Natural killer cell (primary cell): ENCODE data around the gene EFNB2. TPM values are rescaled to one million over a fixed set of nuclear protein-coding genes. Genes with fewer than 3 reads are reported as not detected.

Experiments
- ATAC-seq, 3 donors: fragments of 150-1000 bp in 2 of 3; fragments of 200-7000 bp in 1 of 3; cut with Tn5 transposase; 1 replicate in 1 of 3; 2 replicates in 2 of 3; pipeline ENCODE4 v1.10.0; 2021; ENCODE audit warnings: mild to moderate bottlenecking in 2 of 3, moderate library complexity in 2 of 3
- DNase-seq, 2 donors: peaks; one replicate each; pipeline versions ENCODE4 v3.0.0 to v3.0.0-alpha.2; 2013 to 2021; ENCODE audit warnings: mixed read lengths in 1 of 2
- H3K27ac ChIP-seq: one replicate; pipeline ENCODE4 v1.5.1; 2013; ENCODE audit warnings: mild to moderate bottlenecking, low read length
- H3K27me3 ChIP-seq: one replicate; pipeline ENCODE4 v1.6.1; 2013; ENCODE audit warnings: low read length; ENCODE audit not compliant: control insufficient read depth, insufficient read depth
- H3K36me3 ChIP-seq: one replicate; pipeline ENCODE4 v1.6.1; 2013; ENCODE audit warnings: low read length; ENCODE audit not compliant: control insufficient read depth, insufficient read depth
- H3K4me1 ChIP-seq: one replicate; pipeline ENCODE4 v1.6.1; 2013; ENCODE audit warnings: low read length; ENCODE audit not compliant: control insufficient read depth, insufficient read depth
- H3K4me3 ChIP-seq: one replicate; pipeline ENCODE4 v1.5.1; 2013; ENCODE audit warnings: low read length
- H3K9me3 ChIP-seq: one replicate; pipeline ENCODE4 v1.6.1; 2013; ENCODE audit warnings: low read length; ENCODE audit not compliant: control insufficient read depth, insufficient read depth
- H3K27ac Mint-ChIP-seq, 2 donors: one replicate each; pipeline ENCODE4 v1.8.0; 2022; ENCODE audit warnings: mild to moderate bottlenecking in 2 of 2, mixed read lengths in 2 of 2, moderate library complexity in 1 of 2
- H3K27me3 Mint-ChIP-seq, 2 donors: one replicate each; pipeline ENCODE4 v1.8.0; 2022; ENCODE audit warnings: low read depth in 2 of 2, mixed read lengths in 2 of 2
- H3K36me3 Mint-ChIP-seq: one replicate; pipeline ENCODE4 v1.8.0; 2022; ENCODE audit warnings: mixed read lengths
- H3K4me1 Mint-ChIP-seq, 2 donors: one replicate each; pipeline ENCODE4 v1.8.0; 2022; ENCODE audit warnings: mixed read lengths in 2 of 2
- H3K4me3 Mint-ChIP-seq: one replicate; pipeline ENCODE4 v1.8.0; 2022; ENCODE audit warnings: mild to moderate bottlenecking, moderate library complexity, mixed read lengths
- H3K9me3 Mint-ChIP-seq, 2 donors: one replicate each; pipeline ENCODE4 v1.8.0; 2022; ENCODE audit warnings: mixed read lengths in 2 of 2
- CTCF ChIP-seq: fragments of 200-600 bp; IDR thresholded peaks from one replicate; pipeline ENCODE4 v1.8.0; 2022; ENCODE audit warnings: antibody characterized with exemption
- WGBS: methylation state at CpG from one replicate; pipeline ENCODE4 v1.1.7; 2013; ENCODE audit warnings: missing lambda C conversion rate; ENCODE audit not compliant: insufficient coverage; 5-methylcytosine and 5-hydroxymethylcytosine counted together
- intact Hi-C: fragments of 100-400 bp; cut with micrococcal nuclease; formaldehyde crosslinking; loops from one replicate; pipeline ENCODE4 v1.14.2; 2022
- total RNA-seq, 4 donors: library from RNA; stranded (reverse); fragments of 120-200 nt in 1 of 4; gene quantifications; one replicate each; pipeline versions ENCODE4 v1.2.3 to v1.2.4, GENCODE V29; 2013 to 2022

Gene EFNB2
- total RNA-seq, 3 donors from 2014 or later (not counting 1 experiment from before 2014, with no cell fraction given) = 0.16 to 0.33 (median 0.33) TPM

DNA sequence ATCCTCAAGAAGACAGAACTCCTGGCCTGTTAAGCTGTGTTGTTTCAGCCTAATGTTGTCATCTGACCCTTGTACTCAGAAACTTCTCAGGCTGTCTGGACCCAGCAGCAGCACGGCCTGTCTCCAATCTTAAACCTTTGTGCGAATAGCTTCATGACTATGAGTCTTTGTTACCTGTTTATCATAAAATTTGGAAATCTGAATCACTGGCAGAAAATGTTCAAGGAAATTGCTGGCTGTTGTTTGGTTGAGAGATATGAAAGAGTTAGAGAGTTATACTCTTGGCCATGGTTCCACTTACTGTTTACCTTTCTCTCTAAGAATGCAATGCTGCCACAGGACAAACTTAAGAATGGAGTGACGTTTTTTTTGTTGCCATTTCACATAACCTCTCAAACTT is 59.6 kb downstream of the EFNB2 start:
- no peaks in the 10 kb centered on the region for H3K36me3 Mint-ChIP-seq
- TF ChIP-seq CTCF = no peak
- H3K9me3 Mint-ChIP-seq = no peaks in the 10 kb centered on the region
- DNase-seq = no peak
- Histone ChIP-seq H3K9me3 (no peaks in the 10 kb centered on the region), H3K27me3 (no peaks in the 10 kb centered on the region), H3K27ac (no peak overlapping the region), H3K36me3 (no peaks in the 10 kb centered on the region), H3K4me1 (no peaks in the 10 kb centered on the region), H3K4me3 (no peak overlapping the region)
- H3K4me1 Mint-ChIP-seq = no peaks in the 10 kb centered on the region
- peaks cover 6 to 10% of the 10 kb centered on the region in 2 donors for H3K27me3 Mint-ChIP-seq
- H3K27ac Mint-ChIP-seq = no peak overlapping the region
- H3K4me3 Mint-ChIP-seq = no peak overlapping the region
- ATAC-seq = no peak
- intact Hi-C loops = no loop called here
- 83% methylated on average over 3 of the region's 3 CpGs for WGBS

DNA sequence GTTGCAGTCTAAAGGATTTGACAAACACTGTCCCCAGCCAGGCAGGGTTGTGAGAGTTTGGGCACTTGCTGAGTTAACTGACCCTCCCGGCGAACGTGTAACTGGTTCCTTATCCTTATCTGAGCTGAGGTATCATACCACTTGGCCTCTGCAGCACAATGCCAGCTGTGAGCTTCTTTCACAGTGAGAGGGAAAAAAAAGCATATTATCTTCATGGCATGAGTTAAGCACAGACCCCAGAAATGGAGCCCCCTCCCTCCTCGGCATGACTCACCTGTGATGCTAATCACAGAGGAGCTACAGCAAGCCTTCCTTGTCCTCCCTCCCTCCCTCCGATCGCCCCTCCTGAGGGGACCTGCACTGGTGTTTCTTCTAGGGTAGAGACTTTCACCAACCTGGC is 60.5 kb downstream of the EFNB2 start:
- Mint-ChIP-seq H3K9me3 (no peaks in the 10 kb centered on the region), H3K27ac (no peak overlapping the region), H3K4me1 (no peaks in the 10 kb centered on the region), H3K27me3 (peaks cover 0 to 6% of the 10 kb centered on the region in 2 donors), H3K4me3 (no peak overlapping the region), H3K36me3 (no peaks in the 10 kb centered on the region)
- TF ChIP-seq CTCF = no peak
- 91% methylated on average over 6 of the region's 6 CpGs for WGBS
- intact Hi-C loops = no loop called here
- no peak for ATAC-seq
- H3K4me1 ChIP-seq = no peaks in the 10 kb centered on the region
- no peak overlapping the region for H3K4me3 ChIP-seq
- H3K27me3 ChIP-seq = no peaks in the 10 kb centered on the region
- no peaks in the 10 kb centered on the region for H3K9me3 ChIP-seq
- H3K27ac ChIP-seq = no peak overlapping the region
- DNase-seq = no peak
- no peaks in the 10 kb centered on the region for H3K36me3 ChIP-seq

- Histone ChIP-seq H3K36me3 (no peaks in the 10 kb centered on the region), H3K27me3 (no peaks in the 10 kb centered on the region), H3K27ac (no peak overlapping the region), H3K4me1 (no peaks in the 10 kb centered on the region), H3K4me3 (no peak overlapping the region), H3K9me3 (no peaks in the 10 kb centered on the region)
- no peak overlapping the region for H3K4me3 Mint-ChIP-seq
- H3K27ac Mint-ChIP-seq = no peak overlapping the region
- no peak for ATAC-seq
- intact Hi-C loops = no loop called here
- no peaks in the 10 kb centered on the region for H3K36me3 Mint-ChIP-seq
- DNase-seq = no peak
- no peaks in the 10 kb centered on the region for H3K4me1 Mint-ChIP-seq
- TF ChIP-seq CTCF = no peak
- no peaks in the 10 kb centered on the region for H3K9me3 Mint-ChIP-seq
- peaks cover 0 to 3% of the 10 kb centered on the region in 2 donors for H3K27me3 Mint-ChIP-seq
- WGBS = 96% methylated on average over 9 of the region's 9 CpGs
These were observed 62.3 kb downstream of the EFNB2 start for GRCh38 chr13:106473154-106473553.

- H3K4me3 Mint-ChIP-seq = no peak overlapping the region
- no peak for ATAC-seq
- no peaks in the 10 kb centered on the region for H3K4me1 Mint-ChIP-seq
- H3K4me3 ChIP-seq = no peak overlapping the region
- H3K36me3 ChIP-seq = no peaks in the 10 kb centered on the region
- 85% methylated on average over 4 of the region's 4 CpGs for WGBS
- H3K27ac Mint-ChIP-seq = no peak overlapping the region
- H3K27me3 Mint-ChIP-seq = peaks cover 0 to 3% of the 10 kb centered on the region in 2 donors
- intact Hi-C loops = no loop called here
- H3K9me3 Mint-ChIP-seq = no peaks in the 10 kb centered on the region
- DNase-seq = no peak
- H3K4me1 ChIP-seq = no peaks in the 10 kb centered on the region
- no peak for TF ChIP-seq CTCF
- no peaks in the 10 kb centered on the region for H3K27me3 ChIP-seq
- no peak overlapping the region for H3K27ac ChIP-seq
- no peaks in the 10 kb centered on the region for H3K36me3 Mint-ChIP-seq
- no peaks in the 10 kb centered on the region for H3K9me3 ChIP-seq
These were observed 62.8 kb downstream of the EFNB2 start for GRCh38 chr13:106472621-106473020.
